HepG2 (cell line): Measurements from ENCODE around the gene STK39. TPM values are rescaled to one million over a fixed set of nuclear protein-coding genes. Genes with fewer than 3 reads are reported as not detected.
A peak's percentile ranks its signal among the peaks of the same experiment; 100 is the strongest.

Experiments
- ARID5B ChIP-seq: IDR thresholded peaks from 2 replicates; pipeline ENCODE4 v1.4.0; 2020; ENCODE audit warnings: mild to moderate bottlenecking, missing genetic modification reagents
- ATF7-NPFF ChIP-seq: sonication (generic); formaldehyde crosslinking; IDR thresholded peaks from 2 replicates; pipeline ENCODE4 v1.8.1; 2023; ENCODE audit warnings: mild to moderate bottlenecking, low read depth, missing genetic modification reagents, moderate library complexity
- E2F2 ChIP-seq: sonication (generic); formaldehyde crosslinking; IDR thresholded peaks from 2 replicates; pipeline ENCODE4 v1.4.0; 2020; ENCODE audit warnings: missing genetic modification reagents, borderline replicate concordance
- EP300 ChIP-seq, 3 experiments: sonication (generic) in 1 of 3; formaldehyde crosslinking in 1 of 3; IDR thresholded peaks; 2 replicates each; pipeline versions ENCODE4 v1.5.1 to v1.6.1; 2011 to 2020; ENCODE audit warnings: low read depth in 2 of 3, low read length in 2 of 3, borderline replicate concordance in 1 of 3, improper control_type of control experiment in 1 of 3, mild to moderate bottlenecking in 1 of 3, missing genetic modification reagents in 1 of 3, moderate library complexity in 1 of 3
- GABPB1 ChIP-seq: IDR thresholded peaks from 2 replicates; pipeline ENCODE4 v1.6.1; 2016; ENCODE audit warnings: mild to moderate bottlenecking, missing genetic modification reagents, moderate library complexity, missing compliant biosample characterization
- JDP2 ChIP-seq: sonication (generic); formaldehyde crosslinking; IDR thresholded peaks from 2 replicates; pipeline ENCODE4 v1.8.1; 2022; ENCODE audit warnings: missing genetic modification reagents, borderline replicate concordance
- KDM6A ChIP-seq: IDR thresholded peaks from 2 replicates; pipeline ENCODE4 v1.6.1; 2016; ENCODE audit warnings: low read depth
- KLF15 ChIP-seq: sonication (generic); formaldehyde crosslinking; IDR thresholded peaks from 2 replicates; pipeline ENCODE4 v1.8.1; 2023; ENCODE audit warnings: borderline replicate concordance, mild to moderate bottlenecking, inconsistent platforms, missing genetic modification reagents, mixed read lengths
- LBX2 ChIP-seq: sonication (generic); formaldehyde crosslinking; IDR thresholded peaks from 2 replicates; pipeline ENCODE4 v1.5.0; 2020; ENCODE audit warnings: missing genetic modification reagents, mild to moderate bottlenecking, borderline replicate concordance
- PBX2 ChIP-seq: IDR thresholded peaks from 2 replicates; pipeline ENCODE4 v1.6.1; 2016; ENCODE audit warnings: control low read depth
- PITX1 ChIP-seq: sonication (generic); formaldehyde crosslinking; IDR thresholded peaks from 2 replicates; pipeline ENCODE4 v1.5.1; 2020; ENCODE audit warnings: mild to moderate bottlenecking, missing genetic modification reagents
- RBAK ChIP-seq: sonication (generic); formaldehyde crosslinking; IDR thresholded peaks from 2 replicates; pipeline ENCODE4 v1.5.1; 2020; ENCODE audit warnings: mild to moderate bottlenecking, missing genetic modification reagents
- SIX1 ChIP-seq: sonication (generic); formaldehyde crosslinking; IDR thresholded peaks from 2 replicates; pipeline ENCODE4 v1.4.0; 2020; ENCODE audit warnings: missing genetic modification reagents, borderline replicate concordance
- SMARCC2 ChIP-seq: fragments of 450-650 bp; IDR thresholded peaks from 2 replicates; pipeline ENCODE4 v1.6.1; 2017; ENCODE audit warnings: antibody characterized with exemption, mild to moderate bottlenecking
- TCF12 ChIP-seq, 2 experiments: fragments of 450-650 bp in 1 of 2; sonication (generic) in 1 of 2; formaldehyde crosslinking in 1 of 2; IDR thresholded peaks; 2 replicates each; pipeline versions ENCODE4 v1.6.1 to v1.8.0; 2017 to 2022; ENCODE audit warnings: antibody characterized with exemption in 1 of 2, mild to moderate bottlenecking in 1 of 2, missing genetic modification reagents in 1 of 2, moderate library complexity in 1 of 2
- TRIM22 ChIP-seq: fragments of 450-650 bp; IDR thresholded peaks from 2 replicates; pipeline ENCODE4 v1.6.1; 2017
- ZIK1 ChIP-seq: sonication (generic); formaldehyde crosslinking; IDR thresholded peaks from 2 replicates; pipeline ENCODE4 v1.5.0; 2020; ENCODE audit warnings: mild to moderate bottlenecking, low read depth, missing genetic modification reagents, borderline replicate concordance
- ZNF335 ChIP-seq: sonication (generic); formaldehyde crosslinking; IDR thresholded peaks from 2 replicates; pipeline ENCODE4 v1.4.0; 2020; ENCODE audit warnings: missing genetic modification reagents
- ZNF501 ChIP-seq: sonication (generic); formaldehyde crosslinking; IDR thresholded peaks from 2 replicates; pipeline ENCODE4 v1.5.1; 2020; ENCODE audit warnings: mild to moderate bottlenecking, moderate library complexity, missing genetic modification reagents
- ZSCAN29 ChIP-seq: sonication (generic); formaldehyde crosslinking; conservative IDR thresholded peaks from 2 replicates; pipeline ENCODE4 v1.4.0; 2020; ENCODE audit warnings: mild to moderate bottlenecking, missing genetic modification reagents
- ZSCAN31 ChIP-seq: sonication (generic); formaldehyde crosslinking; IDR thresholded peaks from 2 replicates; pipeline ENCODE4 v1.5.0; 2020; ENCODE audit warnings: low read depth, mild to moderate bottlenecking, missing genetic modification reagents
- polyA plus RNA-seq, 8 experiments: library from polyadenylated mRNA; depleted of rRNA in 3 of 8; stranded (reverse) in 7 of 8; unstranded in 1 of 8; fragments of >200 nt; fragmentation: Illumina TruSeq in 4 of 8; extraction: Trizol in 4 of 8; gene quantifications; 2 replicates each; pipeline versions ENCODE4 v1.2.1 to v1.2.3, GENCODE V29; 2011 to 2016; ENCODE audit warnings: low read depth in 4 of 8, missing spikeins in 1 of 8, mixed read lengths in 1 of 8; ENCODE audit not compliant: insufficient read depth in 1 of 8
- total RNA-seq, 5 experiments: library from RNA; depleted of rRNA; stranded (reverse); fragments of >200 nt; fragmentation: Illumina TruSeq; extraction: Trizol; gene quantifications; 2 replicates each; pipeline ENCODE4 v1.2.3, GENCODE V29; 2016; ENCODE audit warnings: low read depth in 1 of 5

Gene STK39
- total and polyA plus RNA-seq, 2 of the 13 experiments (the other 11 are each of a cell fraction or from before 2014, with no cell fraction given) = 27.3 to 38.4 TPM

- TF ChIP-seq ARID5B (CRISPR knock-in tag) (peak; percentile 91), ZIK1 (CRISPR knock-in tag) (no peak), E2F2 (CRISPR knock-in tag) (no peak), ZSCAN31 (CRISPR knock-in tag) (no peak), LBX2 (CRISPR knock-in tag) (no peak), SIX1 (CRISPR knock-in tag) (0 out of 2 replicates have a peak, but pooled peaks have one; percentile 7), TCF12 (IDR thresholded peaks at IDR 0.05) (no peak), TCF12 (CRISPR knock-in tag; IDR thresholded peaks at IDR 0.05) (no peak), KDM6A (no peak), GABPB1 (no peak), KLF15 (no peak), EP300 (IDR thresholded peaks at IDR 0.05; ENCODE audit: low read depth in 2 of 2, low read length in 2 of 2) (peak in 1 of 2 experiments; percentile 89; a peak in 2 of 4 replicates), EP300 (CRISPR knock-in tag; IDR thresholded peaks at IDR 0.05; ENCODE audit: borderline replicate concordance) (peak; percentile 76; the same call in 1 of the 2 replicates), ZNF501 (no peak), SMARCC2 (peak; percentile 6; the same call in 1 of the 2 replicates), JDP2 (CRISPR knock-in tag) (no peak), ATF7-NPFF (no peak), PITX1 (CRISPR knock-in tag) (no peak), ZSCAN29 (CRISPR knock-in tag) (no peak), PBX2 (CRISPR knock-in tag) (no peak), ZNF335 (CRISPR knock-in tag) (no peak), TRIM22 (no peak), RBAK (CRISPR knock-in tag) (no peak)
Observed at GRCh38 chr2:168210895-168211570, 36.4 kb downstream of the STK39 start (continued).
